Hepatocyte (in vitro differentiated cells): ENCODE results near the gene CUL7.

ENCODE experiments used
- EZH2 ChIP-seq: fragments of 200-600 bp; sonication (generic); IDR thresholded peaks from 2 replicates; pipeline ENCODE4 v1.6.1; 2016; ENCODE audit warnings: antibody characterized with exemption, mild to moderate bottlenecking, borderline replicate concordance
- EZH2phosphoT487 ChIP-seq: fragments of 200-600 bp; sonication (generic); IDR thresholded peaks from one replicate; pipeline ENCODE4 v1.6.1; 2018; ENCODE audit warnings: antibody characterized with exemption, mild to moderate bottlenecking, low read depth, moderate library complexity; ENCODE audit not compliant: unreplicated experiment, severe bottlenecking
- TF ChIP-seq, protein P1 (sequence below): fragments of 200-600 bp; sonication (generic); IDR thresholded peaks from 2 replicates; pipeline ENCODE4 v1.5.1; 2016; ENCODE audit warnings: antibody characterized with exemption, mild to moderate bottlenecking; ENCODE audit not compliant: poor library complexity

DNA sequence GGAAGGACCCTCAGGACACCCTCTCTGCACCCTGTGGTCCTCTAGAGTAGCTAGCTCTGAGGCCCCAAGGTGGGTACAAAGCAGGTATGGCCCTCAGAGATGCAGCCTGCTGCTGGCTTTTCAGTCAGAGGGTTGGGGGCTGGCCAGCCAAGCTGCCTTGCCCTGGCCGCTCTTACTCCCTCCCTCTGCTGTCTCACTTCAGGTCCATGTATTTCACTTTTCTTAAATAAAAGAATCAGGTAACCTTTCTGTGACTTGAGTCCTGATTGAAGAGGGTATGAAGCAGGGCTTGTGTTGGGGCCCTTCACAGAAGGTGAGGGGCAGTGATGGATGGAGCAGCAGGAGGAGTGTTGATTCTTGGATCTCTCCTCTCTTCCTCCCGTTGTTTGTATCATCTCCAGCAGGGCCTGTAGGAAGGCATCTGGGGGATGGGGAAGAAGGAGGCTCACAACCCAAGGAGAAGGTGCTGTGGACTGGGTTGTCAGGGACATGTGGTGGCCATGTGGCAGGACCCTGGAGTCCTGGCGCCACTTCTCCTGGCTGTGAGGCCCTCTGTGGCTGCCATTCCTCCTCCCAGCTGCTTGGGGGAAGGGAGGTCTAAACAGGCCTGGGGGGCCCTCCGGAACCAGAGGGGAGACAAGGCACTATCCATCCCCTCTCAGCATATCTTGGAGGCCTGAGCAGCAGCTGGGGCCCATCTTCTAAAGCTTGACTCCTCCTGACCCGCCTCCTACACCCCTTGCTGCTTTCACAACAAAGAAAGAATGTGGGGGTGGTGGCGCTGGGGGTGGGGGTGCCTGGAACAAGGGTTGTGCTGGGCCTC lies 21.4 kb upstream of the CUL7 start:
- TF ChIP-seq, protein P1, sequence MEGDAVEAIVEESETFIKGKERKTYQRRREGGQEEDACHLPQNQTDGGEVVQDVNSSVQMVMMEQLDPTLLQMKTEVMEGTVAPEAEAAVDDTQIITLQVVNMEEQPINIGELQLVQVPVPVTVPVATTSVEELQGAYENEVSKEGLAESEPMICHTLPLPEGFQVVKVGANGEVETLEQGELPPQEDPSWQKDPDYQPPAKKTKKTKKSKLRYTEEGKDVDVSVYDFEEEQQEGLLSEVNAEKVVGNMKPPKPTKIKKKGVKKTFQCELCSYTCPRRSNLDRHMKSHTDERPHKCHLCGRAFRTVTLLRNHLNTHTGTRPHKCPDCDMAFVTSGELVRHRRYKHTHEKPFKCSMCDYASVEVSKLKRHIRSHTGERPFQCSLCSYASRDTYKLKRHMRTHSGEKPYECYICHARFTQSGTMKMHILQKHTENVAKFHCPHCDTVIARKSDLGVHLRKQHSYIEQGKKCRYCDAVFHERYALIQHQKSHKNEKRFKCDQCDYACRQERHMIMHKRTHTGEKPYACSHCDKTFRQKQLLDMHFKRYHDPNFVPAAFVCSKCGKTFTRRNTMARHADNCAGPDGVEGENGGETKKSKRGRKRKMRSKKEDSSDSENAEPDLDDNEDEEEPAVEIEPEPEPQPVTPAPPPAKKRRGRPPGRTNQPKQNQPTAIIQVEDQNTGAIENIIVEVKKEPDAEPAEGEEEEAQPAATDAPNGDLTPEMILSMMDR: no peak
- TF ChIP-seq EZH2phosphoT487 (no peak), EZH2 (no peak)
